Esophagus mucosa (tissue), 1 donor: Measurements from ENCODE around the gene ITGAX. TPM values are rescaled to one million over a fixed set of nuclear protein-coding genes. Genes with fewer than 3 reads are reported as not detected.

ENCODE experiments used
- total RNA-seq: library from RNA; stranded (reverse); gene quantifications from one replicate; pipeline ENCODE4 v1.2.4, GENCODE V29; 2023
- donor health status: DM: yes; HTN: yes; CAD: no.

The ITGAX gene
- total RNA-seq, 1 donor from 2014 or later: 1.9 TPM

Other genes with a start within 250 kb of the ITGAX start
- gene BCKDK, start 246.8 kb upstream of the ITGAX start, total RNA-seq: 21.5 TPM
- gene KAT8, start 237.5 kb upstream of the ITGAX start, total RNA-seq: 25.5 TPM
- gene PRSS8, start 219.4 kb upstream of the ITGAX start, total RNA-seq: 59.3 TPM
- gene PRSS36, start 205.1 kb upstream of the ITGAX start, total RNA-seq: 1.5 TPM
- gene FUS, start 175.0 kb upstream of the ITGAX start, total RNA-seq: 127 TPM
- 75.6 TPM for gene PYCARD, start 152.4 kb upstream of the ITGAX start, total RNA-seq
- 0.04 TPM for gene TRIM72, start 141.1 kb upstream of the ITGAX start, total RNA-seq
- gene PYDC1, start 138.0 kb upstream of the ITGAX start, total RNA-seq: not detected
- 0.96 TPM for gene ITGAM, start 95.2 kb upstream of the ITGAX start, total RNA-seq
- not detected for gene ITGAD, start 38.2 kb downstream of the ITGAX start, total RNA-seq
- 0.48 TPM for gene COX6A2, start 73.2 kb downstream of the ITGAX start, total RNA-seq
- gene ZNF843, start 87.6 kb downstream of the ITGAX start, total RNA-seq: 0.32 TPM
- 9.4 TPM for gene ARMC5, start 104.3 kb downstream of the ITGAX start, total RNA-seq
- gene TGFB1I1, start 117.0 kb downstream of the ITGAX start, total RNA-seq: 4.3 TPM
- gene SLC5A2, start 127.9 kb downstream of the ITGAX start, total RNA-seq: 0.12 TPM
- gene RUSF1, start 153.2 kb downstream of the ITGAX start, total RNA-seq: 29.9 TPM
- gene AHSP, start 172.7 kb downstream of the ITGAX start, total RNA-seq: not detected